ENCODE results near the gene EIF4EBP3. TPM values are rescaled to one million over a fixed set of nuclear protein-coding genes. Genes with fewer than 3 reads are reported as not detected.
"Not testable (repeated sequence)": the region's sequence is repeated elsewhere in the genome, so short reads cannot be mapped to it uniquely, and the experiment has no call there.

The EIF4EBP3 gene
- polyA plus RNA-seq, 1 donor from 2014 or later, result 1.0 TPM

DNA sequence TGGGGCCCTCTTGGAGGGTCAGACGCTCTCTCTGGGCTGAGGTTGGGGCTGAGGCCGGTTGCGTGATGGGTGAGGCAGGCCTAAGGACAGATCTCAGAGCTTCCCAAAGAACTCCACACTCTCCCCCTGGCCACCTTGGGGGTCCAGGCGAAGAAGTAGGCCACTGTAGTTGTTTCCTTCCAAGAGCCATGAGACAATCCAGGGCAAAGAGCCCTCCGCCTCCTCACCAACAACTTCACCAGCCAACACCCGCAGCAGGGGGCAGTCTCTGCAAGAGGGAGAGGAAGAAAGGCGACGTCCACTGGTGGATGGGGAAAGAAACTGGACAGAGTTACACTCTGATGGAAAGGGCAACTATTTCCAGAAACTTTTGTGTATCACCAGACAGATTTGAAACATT is 27.8 kb downstream of the EIF4EBP3 start:
- TF ChIP-seq EZH2 (IDR thresholded peaks at IDR 0.05; ENCODE audit: borderline replicate concordance, insufficient read depth, low read length, poor library complexity, severe bottlenecking) (no peak), SMC3 (conservative IDR thresholded peaks at IDR 0.05; ENCODE audit: poor library complexity) (no peak), TAF1 (IDR thresholded peaks at IDR 0.05; ENCODE audit: low read depth) (no peak), MXI1 (conservative IDR thresholded peaks at IDR 0.05; ENCODE audit: poor library complexity, severe bottlenecking) (no peak), EP300 (conservative IDR thresholded peaks at IDR 0.05; ENCODE audit: poor library complexity, severe bottlenecking) (no peak), POLR2AphosphoS5 (IDR thresholded peaks at IDR 0.05) (no peak), RAD21 (conservative IDR thresholded peaks at IDR 0.05) (no peak)
- TF ChIP-seq, protein P1, sequence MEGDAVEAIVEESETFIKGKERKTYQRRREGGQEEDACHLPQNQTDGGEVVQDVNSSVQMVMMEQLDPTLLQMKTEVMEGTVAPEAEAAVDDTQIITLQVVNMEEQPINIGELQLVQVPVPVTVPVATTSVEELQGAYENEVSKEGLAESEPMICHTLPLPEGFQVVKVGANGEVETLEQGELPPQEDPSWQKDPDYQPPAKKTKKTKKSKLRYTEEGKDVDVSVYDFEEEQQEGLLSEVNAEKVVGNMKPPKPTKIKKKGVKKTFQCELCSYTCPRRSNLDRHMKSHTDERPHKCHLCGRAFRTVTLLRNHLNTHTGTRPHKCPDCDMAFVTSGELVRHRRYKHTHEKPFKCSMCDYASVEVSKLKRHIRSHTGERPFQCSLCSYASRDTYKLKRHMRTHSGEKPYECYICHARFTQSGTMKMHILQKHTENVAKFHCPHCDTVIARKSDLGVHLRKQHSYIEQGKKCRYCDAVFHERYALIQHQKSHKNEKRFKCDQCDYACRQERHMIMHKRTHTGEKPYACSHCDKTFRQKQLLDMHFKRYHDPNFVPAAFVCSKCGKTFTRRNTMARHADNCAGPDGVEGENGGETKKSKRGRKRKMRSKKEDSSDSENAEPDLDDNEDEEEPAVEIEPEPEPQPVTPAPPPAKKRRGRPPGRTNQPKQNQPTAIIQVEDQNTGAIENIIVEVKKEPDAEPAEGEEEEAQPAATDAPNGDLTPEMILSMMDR (IDR thresholded peaks at IDR 0.05; ENCODE audit: poor library complexity, severe bottlenecking), result no peak
- TF ChIP-seq, protein P2, sequence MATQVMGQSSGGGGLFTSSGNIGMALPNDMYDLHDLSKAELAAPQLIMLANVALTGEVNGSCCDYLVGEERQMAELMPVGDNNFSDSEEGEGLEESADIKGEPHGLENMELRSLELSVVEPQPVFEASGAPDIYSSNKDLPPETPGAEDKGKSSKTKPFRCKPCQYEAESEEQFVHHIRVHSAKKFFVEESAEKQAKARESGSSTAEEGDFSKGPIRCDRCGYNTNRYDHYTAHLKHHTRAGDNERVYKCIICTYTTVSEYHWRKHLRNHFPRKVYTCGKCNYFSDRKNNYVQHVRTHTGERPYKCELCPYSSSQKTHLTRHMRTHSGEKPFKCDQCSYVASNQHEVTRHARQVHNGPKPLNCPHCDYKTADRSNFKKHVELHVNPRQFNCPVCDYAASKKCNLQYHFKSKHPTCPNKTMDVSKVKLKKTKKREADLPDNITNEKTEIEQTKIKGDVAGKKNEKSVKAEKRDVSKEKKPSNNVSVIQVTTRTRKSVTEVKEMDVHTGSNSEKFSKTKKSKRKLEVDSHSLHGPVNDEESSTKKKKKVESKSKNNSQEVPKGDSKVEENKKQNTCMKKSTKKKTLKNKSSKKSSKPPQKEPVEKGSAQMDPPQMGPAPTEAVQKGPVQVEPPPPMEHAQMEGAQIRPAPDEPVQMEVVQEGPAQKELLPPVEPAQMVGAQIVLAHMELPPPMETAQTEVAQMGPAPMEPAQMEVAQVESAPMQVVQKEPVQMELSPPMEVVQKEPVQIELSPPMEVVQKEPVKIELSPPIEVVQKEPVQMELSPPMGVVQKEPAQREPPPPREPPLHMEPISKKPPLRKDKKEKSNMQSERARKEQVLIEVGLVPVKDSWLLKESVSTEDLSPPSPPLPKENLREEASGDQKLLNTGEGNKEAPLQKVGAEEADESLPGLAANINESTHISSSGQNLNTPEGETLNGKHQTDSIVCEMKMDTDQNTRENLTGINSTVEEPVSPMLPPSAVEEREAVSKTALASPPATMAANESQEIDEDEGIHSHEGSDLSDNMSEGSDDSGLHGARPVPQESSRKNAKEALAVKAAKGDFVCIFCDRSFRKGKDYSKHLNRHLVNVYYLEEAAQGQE (IDR thresholded peaks at IDR 0.05; ENCODE audit: borderline replicate concordance), result no peak
- no peak overlapping the region for H3K4me2 ChIP-seq (ENCODE audit: low read length)
- no peak overlapping the region for H2AFZ ChIP-seq (ENCODE audit: low read depth, low read length)
- no peaks in the 10 kb centered on the region for H3K36me3 ChIP-seq (ENCODE audit: insufficient read depth, low read length)
- no peaks in the 10 kb centered on the region for H3K27me3 ChIP-seq (ENCODE audit: insufficient read depth, low read depth, low read length)
- no peak overlapping the region for H3K4me3 ChIP-seq (ENCODE audit: low read length)
- no peaks in the 10 kb centered on the region for H3K9me2 ChIP-seq (ENCODE audit: insufficient read depth, low read length)
- no peak overlapping the region for H3K9ac ChIP-seq (ENCODE audit: low read length)
- H3K79me2 ChIP-seq (replicated peaks; ENCODE audit: insufficient read depth, low read length), result no peaks in the 10 kb centered on the region
- no peaks in the 10 kb centered on the region for H4K20me1 ChIP-seq (ENCODE audit: insufficient read depth)
- H3F3A ChIP-seq (ENCODE audit: insufficient read depth, low read length, poor library complexity, severe bottlenecking), result no peaks in the 10 kb centered on the region
- H3K9me3 ChIP-seq (ENCODE audit: low read length), result no peaks in the 10 kb centered on the region
- H3K27ac ChIP-seq (ENCODE audit: low read length), result no peak overlapping the region

DNA sequence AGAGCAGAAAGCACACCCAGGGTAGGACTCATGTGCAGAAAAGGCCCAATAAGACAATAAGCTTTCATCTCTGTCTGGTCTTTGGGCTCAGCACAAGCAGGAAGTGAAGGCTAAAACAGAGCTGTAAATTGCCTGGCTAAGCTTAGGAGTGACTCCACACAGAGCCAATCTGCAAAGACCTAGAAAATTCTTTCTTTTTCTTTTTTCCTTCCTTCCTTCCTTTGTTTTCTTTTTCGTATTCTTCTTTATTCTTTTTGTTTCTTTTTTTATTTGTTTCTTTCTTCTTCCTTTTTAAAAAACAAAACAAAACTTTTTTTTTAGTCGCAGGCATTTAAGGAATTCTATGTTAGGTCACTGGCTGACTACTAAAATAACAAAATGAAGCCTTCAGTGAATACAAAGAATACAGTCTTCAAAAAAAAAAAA is 29.3 kb downstream of the EIF4EBP3 start:
- Histone ChIP-seq H3K79me2 (replicated peaks; ENCODE audit: insufficient read depth, low read length) (no peaks in the 10 kb centered on the region), H3K36me3 (ENCODE audit: insufficient read depth, low read length) (no peaks in the 10 kb centered on the region), H2AFZ (ENCODE audit: low read depth, low read length) (no peak overlapping the region), H3K4me3 (ENCODE audit: low read length) (no peak overlapping the region), H3K9me2 (ENCODE audit: insufficient read depth, low read length) (no peaks in the 10 kb centered on the region), H4K20me1 (ENCODE audit: insufficient read depth) (no peaks in the 10 kb centered on the region), H3K4me2 (ENCODE audit: low read length) (no peak overlapping the region), H3K27ac (ENCODE audit: low read length) (no peak overlapping the region), H3K27me3 (ENCODE audit: insufficient read depth, low read depth, low read length) (no peaks in the 10 kb centered on the region), H3K9ac (ENCODE audit: low read length) (no peak overlapping the region), H3F3A (ENCODE audit: insufficient read depth, low read length, poor library complexity, severe bottlenecking) (no peaks in the 10 kb centered on the region), H3K9me3 (ENCODE audit: low read length) (no peaks in the 10 kb centered on the region)
- TF ChIP-seq SMC3 (conservative IDR thresholded peaks at IDR 0.05; ENCODE audit: poor library complexity) (no peak), EP300 (conservative IDR thresholded peaks at IDR 0.05; ENCODE audit: poor library complexity, severe bottlenecking) (no peak), MXI1 (conservative IDR thresholded peaks at IDR 0.05; ENCODE audit: poor library complexity, severe bottlenecking) (no peak), POLR2AphosphoS5 (IDR thresholded peaks at IDR 0.05) (no peak), RAD21 (conservative IDR thresholded peaks at IDR 0.05) (no peak), TAF1 (IDR thresholded peaks at IDR 0.05; ENCODE audit: low read depth) (no peak), EZH2 (IDR thresholded peaks at IDR 0.05; ENCODE audit: borderline replicate concordance, insufficient read depth, low read length, poor library complexity, severe bottlenecking) (no peak)
- TF ChIP-seq, protein P2 (IDR thresholded peaks at IDR 0.05; ENCODE audit: borderline replicate concordance), result no peak
- TF ChIP-seq, protein P1 (IDR thresholded peaks at IDR 0.05; ENCODE audit: poor library complexity, severe bottlenecking), result no peak

DNA sequence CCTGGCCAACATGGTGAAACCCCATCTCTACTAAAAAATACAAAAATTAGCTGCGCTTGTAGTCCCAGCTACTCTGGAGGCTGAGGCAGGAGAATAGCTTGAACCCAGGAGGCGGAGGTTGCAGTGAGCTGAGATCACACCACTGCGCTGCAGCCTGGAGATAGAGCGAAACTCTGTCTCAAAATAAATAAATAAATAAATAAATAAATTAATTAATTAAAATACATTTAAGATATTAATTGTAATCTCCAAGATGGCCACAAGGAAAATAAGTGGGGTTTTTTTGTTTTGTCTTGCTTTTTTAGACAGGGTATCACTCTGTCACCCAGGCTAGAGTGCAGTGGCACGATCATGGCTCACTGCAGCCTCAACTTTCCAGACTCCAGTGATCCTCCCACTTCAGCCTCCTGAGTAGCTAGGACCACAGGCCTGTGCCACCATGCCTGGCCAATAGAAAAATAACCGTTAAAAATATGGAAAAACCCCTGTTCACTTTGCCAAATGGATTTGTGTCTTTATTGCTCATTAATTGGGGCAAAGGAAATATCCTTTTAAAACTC is 31.8 kb downstream of the EIF4EBP3 start:
- not testable (repeated sequence) for H3K9me3 ChIP-seq (ENCODE audit: low read length); H3K9me2 ChIP-seq (ENCODE audit: insufficient read depth, low read length); H3K27me3 ChIP-seq (ENCODE audit: insufficient read depth, low read depth, low read length); H3K4me2 ChIP-seq (ENCODE audit: low read length); H4K20me1 ChIP-seq (ENCODE audit: insufficient read depth); H2AFZ ChIP-seq (ENCODE audit: low read depth, low read length); H3K79me2 ChIP-seq (replicated peaks; ENCODE audit: insufficient read depth, low read length); H3F3A ChIP-seq (ENCODE audit: insufficient read depth, low read length, poor library complexity, severe bottlenecking); H3K4me3 ChIP-seq (ENCODE audit: low read length); H3K9ac ChIP-seq (ENCODE audit: low read length); H3K27ac ChIP-seq (ENCODE audit: low read length); H3K36me3 ChIP-seq (ENCODE audit: insufficient read depth, low read length)

Measured in neural cell (in vitro differentiated cells).